Skeletal muscle tissue (tissue), 4 donors: Measurements from ENCODE around the gene KCNMA1. TPM values are rescaled to one million over a fixed set of nuclear protein-coding genes. Genes with fewer than 3 reads are reported as not detected.

Source experiments
- H3K27ac ChIP-seq: one replicate; pipeline ENCODE4 v1.7.0; 2013; ENCODE audit warnings: mild to moderate bottlenecking, low read depth, low read length, inconsistent platforms
- H3K27me3 ChIP-seq, 3 donors: one replicate each; pipeline ENCODE4 v1.7.0; 2013; ENCODE audit warnings: low read length in 3 of 3; ENCODE audit not compliant: control insufficient read depth in 3 of 3, insufficient read depth in 3 of 3
- H3K36me3 ChIP-seq, 3 donors: one replicate each; pipeline ENCODE4 v1.7.0; 2013; ENCODE audit warnings: low read length in 3 of 3; ENCODE audit not compliant: control insufficient read depth in 3 of 3, insufficient read depth in 3 of 3
- H3K4me1 ChIP-seq, 3 donors: one replicate each; pipeline ENCODE4 v1.7.0; 2013; ENCODE audit warnings: low read length in 3 of 3, mild to moderate bottlenecking in 3 of 3; ENCODE audit not compliant: control insufficient read depth in 3 of 3, insufficient read depth in 3 of 3
- H3K4me3 ChIP-seq, 3 donors: one replicate each; pipeline ENCODE4 v1.7.0; 2013; ENCODE audit warnings: low read length in 3 of 3
- H3K9ac ChIP-seq, 3 donors: one replicate each; pipeline ENCODE4 v1.7.0; 2013; ENCODE audit warnings: low read length in 3 of 3, mild to moderate bottlenecking in 3 of 3, moderate library complexity in 2 of 3, low read depth in 1 of 3
- H3K9me3 ChIP-seq, 3 donors: one replicate each; pipeline ENCODE4 v1.7.0; 2013; ENCODE audit warnings: low read length in 3 of 3; ENCODE audit not compliant: control insufficient read depth in 3 of 3
- total RNA-seq: library from RNA; depleted of rRNA; stranded (reverse); fragments of >200 nt; gene quantifications from one replicate; pipeline ENCODE4 v1.2.3, GENCODE V29; 2014
- donor health status: Osteomylitis.

KCNMA1 gene
- total RNA-seq, 1 donor from 2014 or later = 18.8 TPM

- H3K4me3 ChIP-seq = no peak overlapping the region
- H3K36me3 ChIP-seq = no peaks in the 10 kb centered on the region
- peaks cover 0 to 4% (median 0%) of the 10 kb centered on the region in 3 donors for H3K4me1 ChIP-seq
- H3K9me3 ChIP-seq = no peaks in the 10 kb centered on the region
- H3K9ac ChIP-seq = no peak overlapping the region
- no peaks in the 10 kb centered on the region for H3K27me3 ChIP-seq
- H3K27ac ChIP-seq = no peak overlapping the region
These were observed 493.0 kb downstream of the KCNMA1 start for GRCh38 chr10:77144656-77145055.

- Histone ChIP-seq H3K9ac (no peak overlapping the region), H3K27me3 (no peaks in the 10 kb centered on the region), H3K9me3 (no peaks in the 10 kb centered on the region), H3K27ac (no peak overlapping the region), H3K4me1 (no peaks in the 10 kb centered on the region), H3K36me3 (no peaks in the 10 kb centered on the region), H3K4me3 (no peak overlapping the region)
These were observed 498.1 kb downstream of the KCNMA1 start for GRCh38 chr10:77139252-77140160.

GRCh38 chr10:77138541-77138940, 499.1 kb downstream of the KCNMA1 start:
- Histone ChIP-seq H3K36me3 (no peaks in the 10 kb centered on the region), H3K4me1 (no peaks in the 10 kb centered on the region)

GRCh38 chr10:77135555-77135954, 502.1 kb downstream of the KCNMA1 start:
- Histone ChIP-seq H3K9me3 (no peaks in the 10 kb centered on the region), H3K9ac (no peak overlapping the region), H3K4me3 (no peak overlapping the region), H3K4me1 (no peaks in the 10 kb centered on the region), H3K36me3 (no peaks in the 10 kb centered on the region), H3K27me3 (no peaks in the 10 kb centered on the region), H3K27ac (no peak overlapping the region)

More at GRCh38 chr10:77138541-77138940, 499.1 kb downstream of the KCNMA1 start:
- Histone ChIP-seq H3K9ac (no peak overlapping the region), H3K4me3 (no peak overlapping the region), H3K9me3 (no peaks in the 10 kb centered on the region), H3K27me3 (no peaks in the 10 kb centered on the region), H3K27ac (no peak overlapping the region)

- H3K9me3 ChIP-seq = no peaks in the 10 kb centered on the region
- no peak overlapping the region for H3K4me3 ChIP-seq
- H3K36me3 ChIP-seq = no peaks in the 10 kb centered on the region
- no peaks in the 10 kb centered on the region for H3K4me1 ChIP-seq
- no peak overlapping the region for H3K27ac ChIP-seq
- H3K9ac ChIP-seq = no peak overlapping the region
- peaks cover 0 to 3% (median 0%) of the 10 kb centered on the region in 3 donors for H3K27me3 ChIP-seq
These were observed 506.4 kb downstream of the KCNMA1 start for GRCh38 chr10:77131214-77131613.

GRCh38 chr10:77127243-77127642, 510.4 kb downstream of the KCNMA1 start:
- H3K27me3 ChIP-seq = peaks cover 0 to 3% (median 0%) of the 10 kb centered on the region in 3 donors
- no peaks in the 10 kb centered on the region for H3K4me1 ChIP-seq
- no peaks in the 10 kb centered on the region for H3K9me3 ChIP-seq
- H3K9ac ChIP-seq = no peak overlapping the region
- no peak overlapping the region for H3K4me3 ChIP-seq
- no peak overlapping the region for H3K27ac ChIP-seq
- H3K36me3 ChIP-seq = no peaks in the 10 kb centered on the region

GRCh38 chr10:77125231-77125630, 512.4 kb downstream of the KCNMA1 start:
- Histone ChIP-seq H3K9ac (no peak overlapping the region), H3K4me1 (no peaks in the 10 kb centered on the region), H3K27ac (no peak overlapping the region), H3K27me3 (peaks cover 0 to 3% (median 0%) of the 10 kb centered on the region in 3 donors), H3K36me3 (no peaks in the 10 kb centered on the region), H3K4me3 (no peak overlapping the region), H3K9me3 (no peaks in the 10 kb centered on the region)

- Histone ChIP-seq H3K9me3 (no peaks in the 10 kb centered on the region), H3K4me1 (no peaks in the 10 kb centered on the region), H3K36me3 (no peaks in the 10 kb centered on the region), H3K4me3 (no peak overlapping the region), H3K9ac (no peak overlapping the region), H3K27ac (no peak overlapping the region), H3K27me3 (peaks cover 0 to 3% (median 0%) of the 10 kb centered on the region in 3 donors)
These were observed 514.3 kb downstream of the KCNMA1 start for GRCh38 chr10:77123330-77123729.

GRCh38 chr10:77121829-77122228, 515.8 kb downstream of the KCNMA1 start:
- H3K27me3 ChIP-seq = no peaks in the 10 kb centered on the region
- no peak overlapping the region for H3K9ac ChIP-seq
- H3K36me3 ChIP-seq = no peaks in the 10 kb centered on the region
- no peaks in the 10 kb centered on the region for H3K4me1 ChIP-seq
- no peaks in the 10 kb centered on the region for H3K9me3 ChIP-seq
- H3K27ac ChIP-seq = no peak overlapping the region
- H3K4me3 ChIP-seq = no peak overlapping the region

- H3K36me3 ChIP-seq = no peaks in the 10 kb centered on the region
- H3K27ac ChIP-seq = no peak overlapping the region
- no peaks in the 10 kb centered on the region for H3K4me1 ChIP-seq
- H3K9ac ChIP-seq = no peak overlapping the region
- no peaks in the 10 kb centered on the region for H3K27me3 ChIP-seq
- H3K9me3 ChIP-seq = no peaks in the 10 kb centered on the region
- no peak overlapping the region for H3K4me3 ChIP-seq
These were observed 516.8 kb downstream of the KCNMA1 start for GRCh38 chr10:77120666-77121376.
